HK-2 (cell line): ENCODE results near the gene ARFRP1.
A peak's percentile ranks its signal among the peaks of the same experiment; 100 is the strongest.
"Not testable (repeated sequence)": the region's sequence is repeated elsewhere in the genome, so short reads cannot be mapped to it uniquely, and the experiment has no call there.

Source experiments
- DNase-seq: peaks from one replicate; pipeline ENCODE4 v3.0.0-alpha.2; 2018; ENCODE audit not compliant: unreplicated experiment

The ARFRP1 gene

GRCh38 chr20:63656451-63656850 is 51.3 kb downstream of the ARFRP1 start:
- DNase-seq, result no peak

DNA sequence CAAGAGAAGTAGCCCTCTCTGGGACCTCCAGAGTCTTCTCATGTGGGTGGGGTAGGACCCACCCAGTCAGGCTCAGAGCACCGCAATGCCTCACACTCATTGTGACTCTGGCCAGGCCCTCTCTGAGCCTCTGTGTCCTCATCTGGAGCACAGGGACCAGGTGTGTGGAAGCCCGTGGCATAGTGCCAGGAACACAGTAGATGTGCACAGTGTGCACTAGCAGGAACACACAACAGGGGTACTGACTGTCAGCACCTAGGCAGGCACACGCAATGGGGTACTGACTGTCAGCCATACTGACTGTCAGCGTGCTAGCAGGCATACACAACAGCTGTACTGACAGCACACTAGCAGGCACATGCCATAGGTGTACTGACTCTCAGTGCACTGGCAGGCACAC is 52.5 kb downstream of the ARFRP1 start:
- no peak for DNase-seq

DNA sequence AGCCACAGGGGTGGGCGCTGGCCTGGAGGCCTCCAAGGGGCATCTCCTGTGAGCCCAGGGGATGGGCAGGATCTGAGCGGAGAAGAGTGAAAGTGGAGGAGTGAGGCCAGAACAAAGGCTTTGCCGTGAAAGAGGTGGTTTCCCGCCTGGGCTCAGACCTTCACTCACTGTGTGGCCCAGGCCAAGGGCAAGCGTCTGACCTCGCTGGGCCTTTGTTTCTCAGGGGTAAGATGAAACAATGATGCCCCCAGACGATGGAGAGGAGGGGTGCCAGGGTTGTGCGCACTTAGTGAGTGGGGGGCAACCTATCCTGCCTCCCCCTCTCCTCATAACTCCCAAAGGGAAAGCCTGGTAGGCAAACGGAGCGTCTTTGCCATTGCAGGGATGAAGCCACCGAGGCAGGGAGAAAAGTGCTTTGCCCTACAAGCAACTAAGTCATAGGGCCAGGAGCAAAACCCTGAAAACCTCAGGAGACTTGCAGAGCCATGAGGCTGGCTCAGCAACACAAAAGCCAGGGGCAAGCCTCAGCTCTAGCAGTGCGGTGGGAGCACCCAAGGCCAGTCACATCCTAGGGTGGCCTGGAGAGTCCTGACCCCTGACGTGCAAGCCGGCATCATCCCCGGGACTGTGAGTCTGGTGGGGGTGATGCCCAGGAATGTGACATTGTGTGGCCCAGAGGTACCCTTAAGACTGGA is 53.7 kb downstream of the ARFRP1 start:
- no peak for DNase-seq

- DNase-seq, result peak; percentile 97
Measured at GRCh38 chr20:63653041-63653973, 54.5 kb downstream of the ARFRP1 start, which contains the start of gene STMN3. TSS of gene STMN3 (minus strand) at chr20:63653424. CDS start at chr20:63653345, 79 bp downstream.

DNA sequence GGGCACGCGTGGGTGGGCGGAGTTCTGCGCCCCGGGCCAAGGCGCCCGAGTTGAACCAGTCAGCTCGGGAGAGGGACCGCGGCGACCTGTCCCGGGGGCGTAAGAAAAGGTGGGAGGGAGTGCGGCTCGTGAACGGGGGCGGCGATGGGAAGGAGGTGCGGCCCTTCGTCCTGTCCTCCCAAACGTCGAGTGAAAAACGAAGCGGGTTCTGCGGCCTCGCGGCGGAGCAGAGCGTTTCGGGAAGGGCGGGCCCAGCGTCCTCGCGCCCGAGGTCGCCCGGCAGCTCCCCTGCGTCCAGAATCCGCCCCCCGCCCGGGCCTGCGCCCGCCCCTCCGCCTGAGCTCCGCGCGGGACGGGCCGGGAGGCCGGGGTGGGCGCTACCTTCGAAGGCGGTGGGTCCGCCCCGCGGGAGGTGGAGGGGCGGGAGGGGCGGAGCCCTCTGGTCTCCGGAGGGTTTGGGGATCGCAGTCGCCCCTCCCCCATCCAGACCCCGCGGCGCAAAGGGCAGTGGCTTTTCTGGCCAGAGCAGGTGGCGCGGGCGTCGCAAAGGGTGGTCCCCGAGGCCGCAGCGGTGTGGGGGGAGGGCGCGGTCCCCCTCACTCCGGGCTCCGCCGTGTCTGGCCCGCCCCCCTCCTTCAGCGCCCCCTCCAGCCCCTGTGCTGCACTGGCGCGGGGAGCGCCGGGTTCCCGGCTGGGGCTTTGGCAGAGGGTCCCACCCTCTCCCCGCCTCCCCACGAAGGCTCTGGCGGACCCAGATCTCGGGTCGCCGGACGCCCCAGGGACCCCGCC is 55.4 kb downstream of the ARFRP1 start:
- no peak for DNase-seq

DNA sequence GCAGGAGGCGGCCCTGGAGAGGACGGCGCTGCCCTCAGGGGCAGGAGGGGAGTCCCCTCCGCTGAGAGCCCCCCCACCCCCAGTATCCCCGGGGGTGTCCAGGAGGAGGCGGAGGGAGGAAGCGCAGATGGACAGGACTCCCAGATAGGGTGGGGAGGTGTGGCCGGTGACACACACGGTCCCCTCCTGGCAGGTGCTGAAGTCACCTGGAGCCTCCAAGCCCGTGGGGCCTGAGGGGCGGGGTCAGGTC is 55.9 kb downstream of the ARFRP1 start:
- DNase-seq, result no peak

DNA sequence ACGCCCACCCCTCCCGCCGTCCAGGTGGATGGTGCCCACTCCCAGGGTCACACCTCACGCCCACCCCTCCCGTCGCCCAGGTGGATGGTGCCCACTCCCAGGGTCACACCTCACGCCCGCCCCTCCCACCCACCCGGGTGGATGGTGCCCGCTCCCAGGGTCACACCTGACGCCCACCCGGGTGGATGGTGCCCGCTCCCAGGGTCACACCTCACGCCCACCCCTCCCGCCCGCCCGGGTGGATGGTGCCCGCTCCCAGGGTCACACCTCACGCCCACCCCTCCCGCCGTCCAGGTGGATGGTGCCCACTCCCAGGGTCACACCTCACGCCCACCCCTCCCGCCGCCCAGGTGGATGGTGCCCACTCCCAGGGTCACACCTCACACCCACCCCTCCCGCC is 57.3 kb downstream of the ARFRP1 start:
- DNase-seq, result not testable (repeated sequence)

GRCh38 chr20:63648895-63649589 is 58.7 kb downstream of the ARFRP1 start:
- DNase-seq, result no peak
